Stromal cell of bone marrow (primary cell): ENCODE results near the gene ZFP36L2.

Experiments used
- DNase-seq: peaks from one replicate; pipeline ENCODE4 v3.0.0-alpha.2; 2012; ENCODE audit warnings: low read depth

Gene ZFP36L2

GRCh38 chr2:43186321-43186678 lies 40.1 kb downstream of the ZFP36L2 start:
- DNase-seq, result no peak

DNA sequence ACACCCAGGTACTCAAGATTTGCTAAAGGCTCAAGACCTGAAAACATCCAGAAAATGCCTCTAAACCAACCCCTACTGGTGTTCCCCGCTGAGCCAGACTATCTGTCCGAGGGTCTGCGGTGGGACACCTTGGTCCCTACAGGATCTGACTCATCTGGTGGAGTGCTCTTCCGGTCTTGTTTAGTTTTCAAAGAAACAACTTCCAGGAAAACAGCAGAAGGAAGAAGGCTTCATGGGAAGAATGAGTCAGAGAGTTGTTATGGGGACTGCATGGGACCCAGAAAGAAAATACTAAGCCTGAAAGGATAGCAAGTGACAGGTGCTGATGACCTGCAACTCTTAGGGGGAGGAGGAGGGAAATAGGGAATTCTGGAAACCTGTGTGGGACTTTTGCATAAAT lies 41.3 kb downstream of the ZFP36L2 start:
- DNase-seq, result no peak

GRCh38 chr2:43184339-43184895 lies 42.0 kb downstream of the ZFP36L2 start:
- DNase-seq, result peak; percentile 59

DNA sequence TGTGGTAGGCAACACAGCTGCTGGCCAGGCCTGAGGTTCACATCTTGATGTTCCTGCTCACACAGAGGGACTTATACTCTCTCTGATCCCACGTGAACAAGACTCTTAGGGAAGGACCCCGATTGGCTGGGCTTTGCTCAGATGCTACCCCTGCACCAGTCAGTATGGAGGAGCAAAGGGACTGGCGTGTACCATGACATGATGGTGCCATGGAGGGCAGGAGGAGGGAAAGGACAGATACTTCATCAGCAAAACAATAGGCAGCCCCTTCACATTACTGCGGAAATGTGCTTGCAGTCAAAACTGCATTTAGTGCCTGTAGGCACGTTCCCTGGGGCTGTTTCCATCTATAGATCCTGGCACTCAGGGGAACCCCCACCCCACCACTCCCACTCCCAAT lies 42.7 kb downstream of the ZFP36L2 start:
- DNase-seq, result no peak

GRCh38 chr2:43180897-43181296 lies 45.5 kb downstream of the ZFP36L2 start:
- DNase-seq, result no peak

DNA sequence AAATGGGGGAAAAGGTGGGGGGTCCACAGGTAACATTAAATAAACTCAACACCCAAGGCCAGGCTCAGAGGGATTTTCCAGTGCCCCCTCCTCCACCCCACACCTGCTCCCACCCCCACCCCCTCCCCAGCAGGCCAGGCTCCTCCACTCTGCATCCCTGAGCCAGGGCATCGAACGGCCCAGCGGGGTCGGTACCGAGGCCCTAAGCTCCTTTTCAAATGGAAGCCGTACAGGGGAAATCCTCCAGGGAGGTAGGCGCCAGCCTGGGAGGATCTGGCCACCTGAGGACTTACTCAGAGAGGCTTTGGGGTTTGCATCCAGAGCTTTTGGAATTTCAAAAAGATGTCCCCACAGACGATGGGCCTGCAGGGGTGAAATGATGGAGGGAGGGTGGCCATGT lies 46.5 kb downstream of the ZFP36L2 start:
- DNase-seq, result no peak

DNA sequence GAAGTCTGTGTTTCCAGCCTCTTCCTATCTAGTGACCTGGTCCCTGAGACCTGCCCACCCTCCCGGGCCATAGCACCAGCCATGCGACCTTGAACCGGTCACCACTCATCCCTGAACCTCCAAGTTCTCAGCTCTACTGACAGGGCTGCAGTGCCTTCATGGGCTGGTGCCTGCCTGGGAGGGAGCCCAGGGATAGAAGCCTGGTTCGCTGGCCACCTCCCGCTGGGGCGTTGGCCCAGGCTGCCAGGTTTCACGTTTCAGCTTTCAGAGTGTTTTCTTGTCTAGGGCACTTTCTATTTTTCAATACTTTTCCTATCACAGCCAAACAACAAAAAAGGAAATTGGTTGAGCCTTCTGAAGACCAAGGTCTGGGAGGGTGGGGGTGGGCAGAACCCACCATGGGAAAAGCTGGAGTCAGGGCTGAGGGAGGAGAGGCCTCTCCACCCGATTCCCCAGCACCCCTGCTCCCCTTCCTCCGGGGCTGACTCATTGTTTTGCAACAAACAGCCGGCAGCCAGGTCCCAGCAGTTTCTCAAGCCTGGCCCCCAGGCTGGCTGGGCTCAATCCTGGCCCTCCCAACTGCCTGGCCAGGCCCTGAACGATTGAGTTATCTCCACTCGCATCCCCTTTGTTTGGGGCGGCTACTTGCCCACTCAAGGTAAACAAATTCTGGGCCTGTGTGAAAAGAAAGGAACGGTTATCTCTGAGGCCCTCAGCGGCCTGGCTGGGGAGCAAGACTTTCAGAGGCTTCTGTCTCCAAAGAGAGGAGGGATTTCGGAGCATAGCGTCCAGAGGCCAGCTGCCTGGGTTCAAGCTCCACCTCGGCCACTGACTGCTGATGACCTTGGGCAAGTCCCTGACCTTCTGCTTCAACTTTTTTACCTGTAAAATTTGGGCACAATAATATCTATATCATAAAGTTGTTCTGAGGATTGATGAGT lies 47.5 kb downstream of the ZFP36L2 start:
- peak; percentile 69 for DNase-seq

GRCh38 chr2:43178055-43178598 lies 48.3 kb downstream of the ZFP36L2 start:
- no peak for DNase-seq

DNA sequence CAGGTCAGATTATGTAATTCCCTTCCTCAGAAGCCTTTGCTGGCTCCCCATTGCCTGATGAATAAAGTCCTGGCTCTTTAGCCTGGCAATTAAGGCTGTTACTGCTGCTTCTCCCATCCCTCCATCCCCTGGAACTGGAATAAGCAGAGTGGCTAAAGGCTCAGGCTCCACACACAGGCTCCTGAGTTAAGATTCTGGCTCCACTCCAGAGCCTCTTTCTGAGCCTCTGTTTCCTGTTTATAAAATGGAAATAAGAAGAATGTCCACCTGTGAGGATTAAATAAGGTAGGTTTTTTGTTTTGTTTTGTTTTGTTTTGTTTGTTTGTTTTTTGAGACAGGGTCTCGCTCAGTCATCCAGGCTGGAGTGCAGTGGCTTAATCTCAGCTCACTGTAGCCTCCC lies 50.0 kb downstream of the ZFP36L2 start:
- no peak for DNase-seq

- DNase-seq, result no peak
These were observed 50.5 kb downstream of the ZFP36L2 start for GRCh38 chr2:43175876-43176275.

DNA sequence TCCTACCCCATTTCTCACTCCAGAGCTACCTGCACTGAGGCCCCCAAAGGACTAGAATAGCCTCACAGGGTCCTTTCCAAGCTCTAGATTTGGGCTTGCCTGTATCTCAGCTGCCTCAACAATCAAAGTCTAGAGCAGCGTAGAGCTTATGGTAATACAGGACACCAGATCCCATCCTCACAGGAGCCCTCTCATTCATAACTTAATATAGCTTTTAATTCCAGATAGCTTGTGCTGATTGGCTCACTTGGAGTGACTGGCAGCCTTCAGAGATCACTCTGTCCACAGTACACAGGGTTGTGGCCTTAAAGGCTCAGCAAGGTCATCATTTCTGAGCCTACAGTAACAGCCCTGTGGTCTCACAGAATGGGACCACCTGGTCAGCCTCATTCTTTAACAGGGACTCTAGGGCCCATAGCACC lies 51.4 kb downstream of the ZFP36L2 start:
- DNase-seq, result no peak

DNA sequence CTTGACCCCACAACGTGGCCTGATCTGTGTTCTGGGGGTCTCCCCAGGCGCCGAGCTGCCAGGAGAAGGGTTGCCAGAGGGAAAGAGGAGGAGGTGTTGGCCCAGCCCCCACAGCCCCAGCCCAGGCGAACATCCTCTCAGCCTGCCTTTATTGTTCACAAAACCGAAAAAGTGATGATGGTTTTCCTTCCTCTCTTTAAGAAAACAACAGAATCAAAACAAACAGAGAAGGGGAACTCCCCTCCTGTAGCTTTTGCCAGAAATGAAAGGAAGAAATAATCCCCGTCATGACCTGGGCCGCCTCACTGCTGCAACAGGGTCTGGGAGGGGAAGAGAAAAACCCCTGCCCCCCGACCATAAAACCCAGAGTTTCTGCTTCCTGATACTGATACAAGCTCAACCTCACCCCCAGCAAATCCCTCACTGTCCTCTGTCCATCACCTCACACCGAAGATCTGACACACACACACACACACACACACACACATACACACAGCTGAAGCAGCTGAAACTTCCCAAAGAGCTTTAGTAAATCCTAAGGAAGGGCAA lies 52.0 kb downstream of the ZFP36L2 start:
- DNase-seq, result no peak
